ENCODE results near the gene HBB. TPM values are rescaled to one million over a fixed set of nuclear protein-coding genes. Genes with fewer than 3 reads are reported as not detected.

HBB gene
- total RNA-seq, 1 donor from 2014 or later: not detected

GRCh38 chr11:5242933-5243815 lies 16.3 kb upstream of the HBB start:
- Histone ChIP-seq H3K27me3 (no peaks in the 10 kb centered on the region), H4K20me1 (ENCODE audit: low read depth) (no peaks in the 10 kb centered on the region), H3F3A (ENCODE audit: low read depth) (no peaks in the 10 kb centered on the region), H3K4me1 (no peaks in the 10 kb centered on the region), H3K79me2 (ENCODE audit: low read depth) (no peaks in the 10 kb centered on the region), H3K4me2 (no peak overlapping the region), H3K9ac (no peak overlapping the region), H3K9me3 (ENCODE audit: low read depth) (no peaks in the 10 kb centered on the region), H3K36me3 (no peaks in the 10 kb centered on the region), H3K27ac (no peak overlapping the region), H3K4me3 (no peak overlapping the region), H2AFZ (replicated peaks) (no peak overlapping the region)
- TF ChIP-seq CTCF (IDR thresholded peaks at IDR 0.05) (no peak), EZH2 (IDR thresholded peaks at IDR 0.05) (no peak), EZH2phosphoT487 (IDR thresholded peaks at IDR 0.05) (no peak)
- Mint-ChIP-seq H3K36me3 (no peaks in the 10 kb centered on the region), H3K4me3 (no peak overlapping the region), H3K4me1 (peaks cover 6% of the 10 kb centered on the region), H3K9me3 (no peaks in the 10 kb centered on the region), H3K27ac (no peak overlapping the region), H3K27me3 (ENCODE audit: insufficient read depth, low read depth) (no peaks in the 10 kb centered on the region)
- DNase-seq (ENCODE audit: low spot score): no peak

- Mint-ChIP-seq H3K27me3 (ENCODE audit: insufficient read depth, low read depth) (peaks cover 2% of the 10 kb centered on the region), H3K4me3 (no peak overlapping the region), H3K9me3 (no peaks in the 10 kb centered on the region), H3K27ac (no peak overlapping the region), H3K36me3 (no peaks in the 10 kb centered on the region), H3K4me1 (no peaks in the 10 kb centered on the region)
- Histone ChIP-seq H3K4me1 (no peaks in the 10 kb centered on the region), H3K4me3 (no peak overlapping the region), H3K4me2 (no peak overlapping the region), H3K36me3 (no peaks in the 10 kb centered on the region), H3F3A (ENCODE audit: low read depth) (no peaks in the 10 kb centered on the region), H3K27ac (no peak overlapping the region), H3K27me3 (no peaks in the 10 kb centered on the region), H4K20me1 (ENCODE audit: low read depth) (no peaks in the 10 kb centered on the region), H3K9me3 (ENCODE audit: low read depth) (no peaks in the 10 kb centered on the region), H2AFZ (replicated peaks) (no peak overlapping the region), H3K79me2 (ENCODE audit: low read depth) (no peaks in the 10 kb centered on the region), H3K9ac (no peak overlapping the region)
- TF ChIP-seq EZH2 (IDR thresholded peaks at IDR 0.05) (no peak), EZH2phosphoT487 (IDR thresholded peaks at IDR 0.05) (no peak), CTCF (IDR thresholded peaks at IDR 0.05) (no peak)
- DNase-seq (ENCODE audit: low spot score): no peak
Observed at GRCh38 chr11:5242208-5242607, 15.3 kb upstream of the HBB start.

- Histone ChIP-seq H3K27me3 (no peaks in the 10 kb centered on the region), H3K9ac (no peak overlapping the region), H3K4me3 (no peak overlapping the region), H4K20me1 (ENCODE audit: low read depth) (no peaks in the 10 kb centered on the region), H3K9me3 (ENCODE audit: low read depth) (no peaks in the 10 kb centered on the region), H2AFZ (replicated peaks) (no peak overlapping the region), H3K79me2 (ENCODE audit: low read depth) (no peaks in the 10 kb centered on the region), H3K4me2 (no peak overlapping the region), H3K4me1 (no peaks in the 10 kb centered on the region), H3F3A (ENCODE audit: low read depth) (no peaks in the 10 kb centered on the region), H3K27ac (no peak overlapping the region), H3K36me3 (no peaks in the 10 kb centered on the region)
- no peak for DNase-seq (ENCODE audit: low spot score)
- no peak for TF ChIP-seq CTCF (IDR thresholded peaks at IDR 0.05)
- no peak for TF ChIP-seq EZH2phosphoT487 (IDR thresholded peaks at IDR 0.05)
- no peak for TF ChIP-seq EZH2 (IDR thresholded peaks at IDR 0.05)
- Mint-ChIP-seq H3K27me3 (ENCODE audit: insufficient read depth, low read depth) (peaks cover 2% of the 10 kb centered on the region), H3K4me3 (no peak overlapping the region), H3K27ac (no peak overlapping the region), H3K9me3 (no peaks in the 10 kb centered on the region), H3K36me3 (no peaks in the 10 kb centered on the region), H3K4me1 (no peaks in the 10 kb centered on the region)
Observed at GRCh38 chr11:5241458-5241857, 14.6 kb upstream of the HBB start.

All from neural progenitor cell (in vitro differentiated cells).